SK-N-SH (cell line): ENCODE results near the gene SH3TC1. TPM values are rescaled to one million over a fixed set of nuclear protein-coding genes. Genes with fewer than 3 reads are reported as not detected.

ENCODE experiments used
- CTCF ChIA-PET: fragments of 300-600, 350-600 bp; formaldehyde crosslinking; extraction: SDS; loops from one replicate; lab custom pipeline; 2021; lab: Yijun Ruan, JAX
- POLR2A ChIA-PET: fragments of 350-600 bp; sonication (Branson Sonifier 250); formaldehyde crosslinking; extraction: SDS; loops from one replicate; lab custom pipeline; 2020; ENCODE audit warnings: antibody characterized with exemption, inconsistent platforms; lab: Yijun Ruan, JAX
- DNase-seq: peaks from one replicate; pipeline ENCODE4 v3.0.0; 2012
- H2AFZ ChIP-seq: fragments of 200-600 bp; sonication (generic); 2 replicates; pipeline ENCODE4 v1.8.1; 2016; ENCODE audit warnings: antibody characterized with exemption, mild to moderate bottlenecking, low read depth
- H3F3A ChIP-seq: fragments of 200-600 bp; sonication (generic); replicated peaks from 2 replicates; pipeline ENCODE3; 2016; ENCODE audit warnings: antibody characterized with exemption, mild to moderate bottlenecking; ENCODE audit not compliant: insufficient read depth
- H3K27ac ChIP-seq, 2 experiments: fragments of 200-500 bp in 1 of 2; fragments of 200-600 bp in 1 of 2; sonication (Bioruptor generic) in 1 of 2; sonication (generic), shearing (Covaris generic) in 1 of 2; 2 replicates each; pipeline versions ENCODE4 v1.5.1 to v1.6.1; 2014 to 2016; ENCODE audit warnings: low read depth in 2 of 2, inconsistent platforms in 1 of 2, low read length in 1 of 2, mild to moderate bottlenecking in 1 of 2, mixed read lengths in 1 of 2
- H3K27me3 ChIP-seq: fragments of 200-600 bp; sonication (generic), shearing (Covaris generic); 2 replicates; pipeline ENCODE4 v1.6.1; 2016; ENCODE audit warnings: mixed run types; ENCODE audit not compliant: insufficient read depth
- H3K36me3 ChIP-seq, 2 experiments: fragments of 200-500 bp in 1 of 2; fragments of 200-600 bp in 1 of 2; sonication (Bioruptor generic) in 1 of 2; sonication (generic) in 1 of 2; replicated peaks in 1 of 2; 2 replicates each; pipeline versions ENCODE3 to v1.5.1; 2014 to 2016; ENCODE audit warnings: low read length in 1 of 2, mild to moderate bottlenecking in 1 of 2; ENCODE audit not compliant: insufficient read depth in 2 of 2, control insufficient read depth in 1 of 2
- H3K4me1 ChIP-seq, 2 experiments: fragments of 200-500 bp in 1 of 2; fragments of 200-600 bp in 1 of 2; sonication (Bioruptor generic) in 1 of 2; sonication (generic), shearing (Covaris generic) in 1 of 2; 2 replicates each; pipeline versions ENCODE4 v1.5.1 to v1.6.1; 2014 to 2016; ENCODE audit warnings: low read depth in 1 of 2, low read length in 1 of 2, mixed run types in 1 of 2; ENCODE audit not compliant: insufficient read depth in 2 of 2, control insufficient read depth in 1 of 2
- H3K4me2 ChIP-seq: fragments of 200-600 bp; sonication (generic), shearing (Covaris generic); 2 replicates; pipeline ENCODE4 v1.6.1; 2017; ENCODE audit warnings: mixed run types
- H3K4me3 ChIP-seq, 2 experiments: fragments of 200-500 bp in 1 of 2; fragments of 200-600 bp in 1 of 2; sonication (Bioruptor generic) in 1 of 2; sonication (generic), shearing (Covaris generic) in 1 of 2; 2 replicates each; pipeline versions ENCODE4 v1.5.1 to v1.8.1; 2014 to 2016; ENCODE audit warnings: low read depth in 2 of 2, inconsistent platforms in 1 of 2, low read length in 1 of 2, mild to moderate bottlenecking in 1 of 2, mixed read lengths in 1 of 2, moderate library complexity in 1 of 2
- H3K79me2 ChIP-seq: fragments of 200-600 bp; sonication (generic); 2 replicates; pipeline ENCODE4 v1.8.1; 2017; ENCODE audit warnings: mild to moderate bottlenecking; ENCODE audit not compliant: insufficient read depth
- H3K9ac ChIP-seq: fragments of 200-600 bp; sonication (generic); 2 replicates; pipeline ENCODE4 v1.6.1; 2017; ENCODE audit warnings: mixed run types
- H3K9me2 ChIP-seq: fragments of 200-600 bp; sonication (generic); 2 replicates; pipeline ENCODE4 v1.6.1; 2017; ENCODE audit warnings: mixed run types
- H3K9me3 ChIP-seq: fragments of 200-600 bp; sonication (generic); 2 replicates; pipeline ENCODE4 v1.6.1; 2017; ENCODE audit warnings: mixed run types, mild to moderate bottlenecking, moderate library complexity
- H4K20me1 ChIP-seq: fragments of 200-600 bp; sonication (generic); 2 replicates; pipeline ENCODE4 v1.6.1; 2017; ENCODE audit warnings: mild to moderate bottlenecking, mixed run types; ENCODE audit not compliant: insufficient read depth
- CHD2 ChIP-seq: fragments of 150-350 bp; IDR thresholded peaks from 2 replicates; pipeline ENCODE4 v1.6.1; 2018; ENCODE audit warnings: low read length; ENCODE audit not compliant: partially characterized antibody
- EP300 ChIP-seq, 2 experiments: IDR thresholded peaks; 2 replicates each; pipeline versions ENCODE4 v1.4.0 to v1.6.1; 2012; ENCODE audit warnings: borderline replicate concordance in 1 of 2, low read depth in 1 of 2, low read length in 1 of 2
- EZH2phosphoT487 ChIP-seq: fragments of 200-600 bp; sonication (generic); IDR thresholded peaks from 2 replicates; pipeline ENCODE4 v1.6.1; 2017; ENCODE audit warnings: low read depth, mixed run types, mild to moderate bottlenecking, antibody characterized with exemption, moderate library complexity, borderline replicate concordance
- FOXM1 ChIP-seq: IDR thresholded peaks from 2 replicates; pipeline ENCODE4 v1.4.0; 2012; ENCODE audit warnings: low read depth, mild to moderate bottlenecking
- GABPA ChIP-seq: IDR thresholded peaks from 2 replicates; pipeline ENCODE4 v1.4.0; 2012; ENCODE audit warnings: low read depth, mild to moderate bottlenecking
- GATA2 ChIP-seq: sonication (generic); formaldehyde crosslinking; IDR thresholded peaks from 2 replicates; pipeline ENCODE4 v1.5.0; 2020; ENCODE audit warnings: mild to moderate bottlenecking, missing genetic modification reagents
- JUND ChIP-seq: IDR thresholded peaks from 2 replicates; pipeline ENCODE4 v1.4.0; 2012
- MAX ChIP-seq: IDR thresholded peaks from 2 replicates; pipeline ENCODE4 v1.4.0; 2012; ENCODE audit warnings: low read depth
- MEF2A ChIP-seq: IDR thresholded peaks from 2 replicates; pipeline ENCODE4 v1.4.0; 2012; ENCODE audit warnings: low read depth, borderline replicate concordance
- MXI1 ChIP-seq: IDR thresholded peaks from 2 replicates; pipeline ENCODE4 v1.6.1; 2012; ENCODE audit warnings: mild to moderate bottlenecking, low read depth, low read length, improper control_type of control experiment
- NFIC ChIP-seq: IDR thresholded peaks from 2 replicates; pipeline ENCODE4 v1.4.0; 2012; ENCODE audit warnings: borderline replicate concordance
- NRF1 ChIP-seq: IDR thresholded peaks from 2 replicates; pipeline ENCODE4 v1.6.1; 2012; ENCODE audit warnings: low read depth, mild to moderate bottlenecking, low read length
- RCOR1 ChIP-seq: fragments of 150-350 bp; IDR thresholded peaks from 2 replicates; pipeline ENCODE4 v1.6.1; 2017; ENCODE audit warnings: antibody characterized with exemption, low read length
- RFX5 ChIP-seq: IDR thresholded peaks from 2 replicates; pipeline ENCODE4 v1.6.1; 2012; ENCODE audit warnings: mild to moderate bottlenecking, improper control_type of control experiment, low read length
- RXRA ChIP-seq: IDR thresholded peaks from 2 replicates; pipeline ENCODE4 v1.4.0; 2012; ENCODE audit warnings: low read depth, mild to moderate bottlenecking, borderline replicate concordance
- SIN3A ChIP-seq: IDR thresholded peaks from 2 replicates; pipeline ENCODE4 v1.6.1; 2012; ENCODE audit warnings: low read depth, mild to moderate bottlenecking, low read length, moderate library complexity, borderline replicate concordance
- SMC3 ChIP-seq: IDR thresholded peaks from 2 replicates; pipeline ENCODE4 v1.6.1; 2012; ENCODE audit warnings: low read depth, low read length, improper control_type of control experiment
- TAF1 ChIP-seq: IDR thresholded peaks from 2 replicates; pipeline ENCODE4 v1.6.1; 2012; ENCODE audit warnings: low read depth, mild to moderate bottlenecking, low read length, moderate library complexity, borderline replicate concordance
- TCF12 ChIP-seq: IDR thresholded peaks from 2 replicates; pipeline ENCODE4 v1.4.0; 2012
- TEAD4 ChIP-seq: IDR thresholded peaks from 2 replicates; pipeline ENCODE4 v1.4.0; 2012; ENCODE audit warnings: mild to moderate bottlenecking, borderline replicate concordance; ENCODE audit not compliant: insufficient read depth
- USF1 ChIP-seq: IDR thresholded peaks from 2 replicates; pipeline ENCODE4 v1.4.0; 2012; ENCODE audit warnings: low read depth, borderline replicate concordance
- USF2 ChIP-seq: fragments of 150-350 bp; IDR thresholded peaks from 2 replicates; pipeline ENCODE4 v1.6.1; 2017; ENCODE audit warnings: antibody characterized with exemption, low read length, low read depth, borderline replicate concordance
- YY1 ChIP-seq: IDR thresholded peaks from 2 replicates; pipeline ENCODE4 v1.4.0; 2012; ENCODE audit warnings: low read depth, mild to moderate bottlenecking
- WGBS: methylation state at CpG from one replicate; pipeline ENCODE4 v1.1.6; 2017; ENCODE audit warnings: low lambda C conversion rate; 5-methylcytosine and 5-hydroxymethylcytosine counted together
- polyA plus RNA-seq, 3 experiments: library from polyadenylated mRNA; depleted of rRNA; stranded (reverse); fragments of >200 nt; gene quantifications; 2 replicates each; pipeline ENCODE4 v1.2.3, GENCODE V29; 2012

Gene SH3TC1
- polyA plus RNA-seq, 1 of the 3 experiments (the other 2 are of a cell fraction) = 2.7 TPM

- Histone ChIP-seq H3K9me3 (no peaks in the 10 kb centered on the region), H3K27me3 (no peaks in the 10 kb centered on the region), H3K79me2 (no peaks in the 10 kb centered on the region), H3K27ac (no peak overlapping the region; a peak in 1 of 4 replicates), H3K4me2 (no peak overlapping the region), H3K9me2 (no peaks in the 10 kb centered on the region), H3K4me1 (peaks cover 11 to 70% of the 10 kb centered on the region in 2 experiments; a peak in 2 of 4 replicates), H3K36me3 (no peaks in the 10 kb centered on the region), H3K9ac (no peak overlapping the region), H2AFZ (no peak overlapping the region), H3F3A (no peaks in the 10 kb centered on the region), H4K20me1 (no peaks in the 10 kb centered on the region), H3K4me3 (no peak overlapping the region)
- ChIA-PET POLR2A (no interaction called here), CTCF (no interaction called here)
- no peak for TF ChIP-seq TCF12
- TF ChIP-seq FOXM1 = no peak
- no peak for TF ChIP-seq MXI1
- no peak for TF ChIP-seq GABPA
- no peak for TF ChIP-seq CHD2
- no peak for TF ChIP-seq EZH2phosphoT487
- no peak for TF ChIP-seq MEF2A
- no peak for TF ChIP-seq USF1
- TF ChIP-seq TAF1 = no peak
- no peak for TF ChIP-seq SIN3A
- TF ChIP-seq MAX = no peak
- TF ChIP-seq GATA2 = no peak
- TF ChIP-seq USF2 = no peak
- no peak for TF ChIP-seq JUND
- TF ChIP-seq NFIC = no peak
- TF ChIP-seq NRF1 = no peak
- TF ChIP-seq RXRA = no peak
- no peak for TF ChIP-seq RCOR1
- no peak for TF ChIP-seq RFX5
- DNase-seq = no peak
- WGBS = 82% methylated on average over 8 of the region's 10 CpGs
Observed at GRCh38 chr4:8203817-8204216, 4.7 kb downstream of the SH3TC1 start.

DNA sequence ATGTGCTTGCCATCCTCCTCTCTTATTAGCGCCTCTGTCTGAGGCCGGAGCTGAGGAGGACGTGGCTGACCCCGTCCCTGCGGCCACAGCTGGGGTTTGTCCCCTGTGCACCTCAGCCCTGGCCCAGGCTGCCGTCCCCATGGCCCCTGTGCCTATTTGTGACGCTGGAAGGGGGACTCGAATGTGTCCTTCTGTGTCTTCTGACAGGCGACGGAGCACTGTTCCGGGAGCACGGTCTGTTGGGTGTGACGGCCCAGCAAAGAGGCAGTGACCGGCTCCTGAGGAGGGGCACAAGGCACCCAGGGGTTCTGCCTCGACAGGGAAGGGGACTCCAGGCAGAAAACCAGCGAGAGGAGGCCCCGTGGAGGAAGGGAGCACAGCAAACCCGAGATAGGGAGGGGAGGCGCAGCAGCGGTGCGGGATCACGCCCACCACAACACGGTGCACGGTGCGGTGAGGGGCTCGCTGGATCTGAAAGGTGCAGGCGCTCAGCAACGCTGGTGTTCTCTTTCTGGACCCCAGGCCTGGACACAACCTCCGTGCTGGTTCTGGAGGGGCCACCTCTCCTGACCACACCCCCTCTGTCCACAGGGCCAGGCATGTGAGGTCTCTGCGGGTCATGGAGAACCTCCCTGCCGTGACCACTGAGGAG lies 5.6 kb downstream of the SH3TC1 start:
- no peak for DNase-seq
- Histone ChIP-seq H3K79me2 (no peaks in the 10 kb centered on the region), H3K9ac (no peak overlapping the region), H3K27ac (no peak overlapping the region; a peak in 1 of 4 replicates), H4K20me1 (no peaks in the 10 kb centered on the region), H3K9me2 (no peaks in the 10 kb centered on the region), H3K4me3 (no peak overlapping the region), H3F3A (no peaks in the 10 kb centered on the region), H3K4me2 (no peak overlapping the region), H3K36me3 (no peaks in the 10 kb centered on the region), H3K4me1 (peaks cover 4 to 62% of the 10 kb centered on the region in 2 experiments; a peak in 1 of 4 replicates), H3K27me3 (no peaks in the 10 kb centered on the region), H3K9me3 (no peaks in the 10 kb centered on the region), H2AFZ (no peak overlapping the region)
- CTCF ChIA-PET = interaction anchor here (1.8 kb wide), 1 partner anchor 37 kb away, joined by 4 read pairs; no protein-coding TSS in a partner anchor
- TF ChIP-seq RXRA (no peak), NRF1 (no peak), EZH2phosphoT487 (no peak), SIN3A (no peak), EP300 (IDR thresholded peaks at IDR 0.05; ENCODE audit: borderline replicate concordance in 1 of 2, low read depth in 1 of 2, low read length in 1 of 2) (no peak), CHD2 (no peak), YY1 (no peak), USF1 (no peak), TEAD4 (no peak), SMC3 (no peak)
- POLR2A ChIA-PET = no interaction called here
- 96% methylated on average over 20 of the region's 31 CpGs for WGBS
